Cerebellar nuclear complex (tissue), 1 donor: ENCODE results near the gene OGA.

Experiments
- DNase-seq, 2 experiments: peaks; one replicate each; lab custom pipeline; 2025; lab: John Stamatoyannopoulos, UW

OGA gene

GRCh38 chr10:101758858-101759257 lies 59.4 kb downstream of the OGA start:
- no peak for DNase-seq

DNA sequence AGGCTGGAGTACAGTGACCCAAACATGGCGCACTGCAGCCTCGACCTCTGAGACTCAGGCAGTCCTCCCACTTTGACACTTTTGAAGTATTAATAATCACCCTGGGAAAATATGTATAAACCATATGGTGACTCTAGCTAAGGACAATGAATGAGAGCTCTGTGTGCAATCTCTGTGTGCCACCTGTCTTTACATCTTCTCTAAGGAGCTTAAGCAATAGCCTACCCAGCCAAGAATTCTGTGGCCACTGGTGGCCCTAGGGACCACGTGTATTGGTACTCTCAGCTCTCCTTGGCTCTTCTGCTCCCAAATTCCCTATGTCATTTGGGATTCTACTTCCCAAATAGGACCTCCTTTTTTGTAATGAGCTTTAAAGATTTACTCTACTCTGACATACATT lies 66.0 kb downstream of the OGA start:
- no peak for DNase-seq

DNA sequence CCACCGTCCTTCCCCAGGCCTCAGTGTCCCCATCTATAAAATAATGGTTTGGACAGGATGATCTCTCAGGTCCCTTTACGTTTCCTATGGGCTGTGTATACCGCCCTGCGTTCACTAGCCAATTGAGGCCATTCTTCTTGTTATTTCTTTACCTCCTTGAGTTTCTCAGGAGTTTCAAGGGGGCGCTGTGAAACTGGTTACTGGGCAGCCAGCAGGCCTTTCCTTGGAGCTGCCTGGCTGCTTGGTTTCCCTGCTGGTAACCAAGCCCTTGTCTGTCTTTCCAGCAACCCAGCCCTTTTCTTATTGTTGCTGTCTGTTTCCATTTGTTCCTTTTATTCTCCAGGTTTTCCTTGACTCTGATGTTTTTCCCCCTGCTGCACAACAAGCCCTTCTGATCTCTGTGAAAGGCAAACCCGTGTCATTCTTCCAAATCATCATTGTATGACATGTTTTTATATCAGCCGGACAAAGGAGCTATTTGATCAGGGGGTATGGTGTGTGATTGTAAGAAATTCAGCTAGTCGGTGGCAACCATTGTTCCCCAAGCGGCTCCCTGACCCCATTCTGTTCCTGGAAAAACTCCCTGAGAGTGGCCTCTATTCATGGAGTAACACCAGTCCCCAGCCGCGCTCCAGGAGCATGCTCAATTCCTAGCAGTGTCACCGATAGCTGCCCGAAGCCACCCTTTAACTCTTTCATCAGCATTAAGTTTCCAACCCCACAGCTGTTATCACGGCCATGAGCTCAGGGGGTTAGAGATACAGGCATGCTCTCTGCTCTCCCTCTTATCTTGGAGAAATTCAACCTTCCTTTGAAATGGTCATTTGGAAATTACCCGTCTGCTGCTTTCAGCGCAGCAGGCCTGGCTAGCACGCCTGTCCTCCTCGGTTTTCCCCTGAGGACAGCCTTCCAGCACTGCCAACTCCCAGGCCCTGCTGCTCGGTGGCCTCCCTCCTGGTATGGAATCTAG lies 68.9 kb downstream of the OGA start:
- DNase-seq = no peak

- no peak for DNase-seq
Observed at GRCh38 chr10:101748496-101748895, 69.7 kb downstream of the OGA start.

- DNase-seq = no peak
Observed at GRCh38 chr10:101745074-101745696, 73.1 kb downstream of the OGA start.

GRCh38 chr10:101744267-101744666 lies 74.0 kb downstream of the OGA start:
- DNase-seq = no peak

- DNase-seq = no peak
Observed at GRCh38 chr10:101741938-101742337, 76.3 kb downstream of the OGA start.

GRCh38 chr10:101736666-101737065 lies 81.6 kb downstream of the OGA start:
- DNase-seq = no peak
